ENCODE measurements around the gene FAM180B.
A peak's percentile ranks its signal among the peaks of the same experiment; 100 is the strongest.

The FAM180B gene

GRCh38 chr11:47570651-47571356 lies 15.7 kb upstream of the FAM180B start:
- no peak for DNase-seq

- no peak for DNase-seq
Measured at GRCh38 chr11:47571357-47571729, 15.1 kb upstream of the FAM180B start.

DNA sequence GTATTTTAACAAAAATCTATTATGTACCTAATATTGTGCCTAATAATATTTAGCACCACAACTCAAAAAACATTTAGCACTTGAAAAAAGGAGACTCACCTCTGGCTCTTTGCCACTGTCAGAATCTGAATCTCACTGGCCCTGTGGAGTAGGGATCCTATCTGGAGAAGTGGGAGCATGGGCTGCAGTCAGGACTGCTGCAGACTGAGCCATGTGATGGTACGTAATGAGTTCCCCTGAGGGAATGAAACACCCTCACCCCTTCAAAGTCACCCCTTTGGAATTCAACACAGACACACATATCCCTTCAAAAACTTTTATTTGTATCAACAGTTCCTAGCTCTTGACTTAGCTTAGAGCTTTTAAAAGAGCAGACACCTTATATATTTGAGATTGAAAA lies 14.6 kb upstream of the FAM180B start:
- no peak for DNase-seq

DNA sequence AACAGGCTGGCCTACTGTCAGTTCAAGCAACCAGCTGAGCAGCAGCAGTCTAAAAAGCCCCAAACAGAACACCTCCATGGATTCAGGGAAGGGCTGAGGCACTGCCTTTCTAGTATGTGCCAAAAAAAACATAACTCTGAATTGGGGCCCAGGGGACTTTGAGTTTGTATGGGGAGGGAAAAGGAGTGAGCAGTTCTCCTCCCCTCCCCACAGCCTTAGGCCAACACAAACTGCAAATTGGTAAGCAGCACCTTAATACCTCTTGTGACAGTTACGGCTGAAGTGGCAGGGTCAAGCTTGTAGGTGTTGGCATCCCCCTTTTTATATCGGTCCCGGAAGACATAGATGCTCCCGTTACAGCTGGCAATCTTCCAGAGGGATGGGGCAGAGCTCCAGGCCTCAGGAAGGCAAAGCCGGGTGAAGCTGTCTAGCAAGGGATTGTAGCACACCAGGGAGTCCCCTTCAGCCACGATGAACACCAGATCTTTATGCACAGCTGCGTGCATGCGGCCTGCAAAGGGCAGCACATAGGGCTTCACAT lies 13.7 kb upstream of the FAM180B start:
- DNase-seq = no peak

GRCh38 chr11:47573321-47573720 lies 13.2 kb upstream of the FAM180B start:
- DNase-seq = no peak

- no peak for DNase-seq
Measured at GRCh38 chr11:47577460-47578041, 8.9 kb upstream of the FAM180B start.

GRCh38 chr11:47578524-47579494 lies 7.7 kb upstream of the FAM180B start, which contains the start of the genes KBTBD4 and NDUFS3:
Gene KBTBD4, minus strand, starts transcription at chr11:47578970. Its CDS starts 19 bp downstream, at chr11:47578951.
Gene NDUFS3, plus strand, starts transcription at chr11:47579074. Its CDS starts 18 bp downstream, at chr11:47579092.
- peak; percentile 68 for DNase-seq

GRCh38 chr11:47583844-47584243 lies 2.6 kb upstream of the FAM180B start:
- no peak for DNase-seq

DNA sequence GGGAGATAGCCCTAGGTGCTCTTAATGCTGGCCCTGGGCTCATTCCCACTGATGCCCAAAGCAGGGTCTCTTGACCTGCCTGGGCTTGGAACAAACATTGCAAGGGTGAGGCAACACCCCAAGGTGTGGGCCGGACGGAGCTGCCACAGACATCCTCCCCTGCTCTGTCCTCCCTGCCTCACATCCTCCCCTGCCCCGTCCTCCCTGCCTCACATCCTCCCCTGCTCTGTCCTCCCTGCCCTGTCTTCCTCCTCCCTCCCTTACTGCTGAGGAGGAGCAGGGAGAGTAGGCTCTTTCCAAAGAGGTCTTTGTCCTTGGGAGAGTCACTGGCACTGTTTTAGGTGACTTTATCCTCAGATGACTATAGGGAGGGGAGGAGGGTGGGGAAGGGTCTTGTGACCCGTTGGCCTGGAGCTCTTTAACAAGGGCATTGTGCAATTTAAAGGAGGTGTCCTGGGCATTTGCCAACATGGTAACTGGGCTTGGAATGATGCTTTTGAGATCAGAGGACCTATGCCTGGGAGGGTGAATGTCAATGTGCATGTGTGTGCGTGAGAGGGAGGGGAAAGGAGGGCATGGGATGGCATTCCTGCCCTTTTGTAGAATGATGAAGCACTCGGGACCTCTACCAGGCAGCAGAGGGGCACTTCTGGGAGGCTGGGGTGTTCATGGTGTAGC lies 700 bp downstream of the FAM180B start:
- DNase-seq = no peak

DNA sequence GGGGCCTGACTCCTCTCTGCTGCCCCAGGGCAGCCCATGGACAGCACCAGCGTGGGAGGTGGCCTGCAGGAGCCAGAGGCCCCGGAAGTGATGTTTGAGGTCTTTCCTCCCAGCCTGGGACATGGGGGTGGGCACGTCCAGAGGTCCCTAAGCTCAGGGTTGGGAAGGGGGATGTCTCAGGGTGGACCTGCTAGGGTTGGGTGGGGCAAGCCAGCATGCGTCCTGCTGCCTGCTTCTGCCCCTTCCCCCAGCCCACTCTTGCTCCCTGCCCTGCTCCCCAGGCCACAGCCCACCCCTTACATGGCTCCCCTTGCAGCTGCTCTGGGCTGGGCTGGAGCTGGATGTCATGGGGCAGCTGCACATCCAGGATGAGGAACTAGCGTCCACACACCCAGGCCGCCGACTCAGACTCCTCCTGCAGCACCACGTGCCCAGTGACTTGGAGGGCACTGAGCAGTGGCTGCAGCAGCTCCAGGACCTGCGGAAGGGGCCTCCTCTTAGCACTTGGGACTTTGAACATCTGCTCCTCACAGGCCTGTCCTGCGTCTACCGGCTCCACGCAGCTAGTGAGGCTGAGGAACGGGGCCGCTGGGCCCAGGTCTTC lies 1.3 kb downstream of the FAM180B start:
- no peak for DNase-seq

- no peak for DNase-seq
Measured at GRCh38 chr11:47589118-47589517, 2.6 kb downstream of the FAM180B start.

DNA sequence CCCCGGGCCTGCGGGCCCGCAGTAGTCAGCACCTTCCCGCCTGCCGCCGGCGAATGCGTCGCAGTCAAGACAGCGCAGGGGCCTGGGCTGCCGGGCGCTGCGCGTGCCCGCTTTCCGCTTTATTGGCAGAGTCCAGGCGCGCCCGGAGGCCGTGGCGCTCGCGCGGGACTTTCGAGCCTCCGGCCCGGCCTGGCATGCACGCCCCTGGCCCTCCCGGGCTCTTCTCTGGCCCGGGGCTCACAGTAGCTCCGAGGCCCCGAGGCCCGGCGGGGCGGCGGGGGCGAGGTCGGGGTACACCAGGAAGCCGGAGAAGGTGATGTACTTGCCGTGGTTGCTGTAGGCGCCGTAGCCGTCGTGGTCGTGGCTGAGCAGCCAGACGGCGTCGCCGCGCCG lies 3.1 kb downstream of the FAM180B start:
- DNase-seq = no peak

- DNase-seq = no peak
Measured at GRCh38 chr11:47589977-47590861, 3.7 kb downstream of the FAM180B start.

- DNase-seq = no peak
Measured at GRCh38 chr11:47591764-47592163, 5.3 kb downstream of the FAM180B start.

DNA sequence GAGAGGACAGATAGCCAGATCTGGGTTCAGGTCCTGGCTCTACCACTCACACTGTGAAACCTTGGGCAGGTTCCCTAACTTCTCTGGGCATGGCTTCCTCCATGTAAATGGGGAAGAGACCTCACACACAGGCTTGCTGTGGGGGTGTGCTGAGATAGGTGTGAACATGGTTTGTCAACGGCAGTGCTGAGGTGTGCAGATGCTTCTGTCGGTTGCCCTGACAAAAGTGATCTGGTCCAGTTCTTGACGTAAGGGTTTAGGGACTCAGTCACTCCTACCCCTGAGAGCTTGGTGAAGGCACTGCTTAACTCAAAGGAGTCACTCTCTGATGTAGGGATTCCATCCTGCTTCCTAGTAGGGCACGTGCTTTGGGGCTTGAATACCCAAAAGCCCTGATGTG lies 5.8 kb downstream of the FAM180B start:
- DNase-seq = no peak

GRCh38 chr11:47592970-47593369 lies 6.5 kb downstream of the FAM180B start:
- DNase-seq = no peak

DNA sequence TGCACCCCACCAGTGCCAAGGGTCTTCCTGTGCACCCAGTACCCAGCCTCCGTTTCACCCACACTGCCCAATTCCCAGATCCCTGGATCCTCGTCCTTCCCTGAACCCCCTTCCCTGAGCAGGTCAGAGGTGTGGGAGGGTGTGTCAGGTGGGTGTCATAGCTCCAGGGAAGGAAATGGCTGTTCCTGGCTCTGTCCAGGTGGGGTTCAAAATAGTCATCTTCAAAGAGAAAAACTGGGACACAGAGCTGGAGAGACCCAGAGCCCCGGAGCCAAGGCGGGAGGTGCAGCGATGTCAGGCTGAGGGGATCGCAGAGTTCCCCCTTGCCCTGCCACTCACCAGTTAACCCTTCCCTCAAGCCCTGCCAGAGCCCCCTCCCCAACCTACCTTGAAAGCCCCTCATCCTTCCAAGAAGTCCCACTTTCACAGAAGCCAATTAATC lies 7.0 kb downstream of the FAM180B start:
- DNase-seq = no peak

DNA sequence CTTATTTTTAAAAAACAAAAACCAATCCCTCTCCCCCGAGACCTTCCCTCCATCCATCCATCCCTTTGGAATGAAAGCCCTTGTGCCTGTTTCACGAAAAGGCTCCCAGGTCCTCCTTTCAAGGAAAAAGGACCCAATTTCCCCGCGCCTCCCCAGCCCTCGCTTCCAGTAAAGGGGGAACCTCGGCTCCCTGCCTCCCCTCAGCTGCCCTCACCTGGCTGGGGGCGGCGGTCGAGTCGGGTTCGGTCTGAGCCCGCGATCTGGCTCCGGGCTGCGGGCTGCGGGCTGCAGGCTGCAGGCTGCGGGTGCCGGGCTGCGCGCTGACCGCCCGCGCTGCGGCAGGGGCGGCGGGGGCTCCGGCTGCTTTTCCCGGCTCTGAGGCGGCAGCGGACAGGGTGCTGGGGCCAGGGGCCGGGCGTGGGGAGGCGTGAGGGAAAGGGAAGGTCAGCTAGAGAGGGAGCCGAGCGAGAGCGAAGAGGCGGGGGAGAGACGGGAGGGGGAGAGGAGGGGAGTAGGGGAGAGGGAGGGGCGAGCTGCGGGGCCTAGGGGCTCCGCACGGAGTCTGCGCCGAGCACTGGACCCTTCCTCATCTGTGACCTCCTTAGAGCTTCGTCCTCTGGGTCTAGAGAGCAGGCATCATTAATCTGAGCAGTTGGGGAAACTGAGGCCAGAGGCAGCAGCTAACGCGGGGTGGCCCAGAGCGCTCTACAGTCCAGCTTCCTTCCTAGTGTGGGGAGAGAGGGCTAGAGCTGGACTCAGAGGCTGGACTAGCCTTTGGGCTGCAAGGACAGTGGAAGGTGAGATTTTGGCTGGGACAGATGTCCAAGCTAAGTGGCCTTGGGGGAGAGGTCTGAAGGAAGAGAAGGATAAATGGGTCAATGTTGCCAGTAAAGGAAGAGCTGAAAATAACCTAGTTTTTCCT lies 7.7 kb downstream of the FAM180B start, which contains the start of gene C1QTNF4:
C1QTNF4 (minus strand) TSS at position 478 of the 922 bp plus-strand sequence. CDS start 3,601 bp downstream, outside the sequence.
- DNase-seq = no peak

GRCh38 chr11:47595029-47595428 lies 8.6 kb downstream of the FAM180B start:
- DNase-seq = no peak

- no peak for DNase-seq
Measured at GRCh38 chr11:47595967-47596366, 9.5 kb downstream of the FAM180B start.
